ENCODE measurements around the gene WDR26.

- TF ChIP-seq ZNF274 (IDR thresholded peaks at IDR 0.05; ENCODE audit: low read depth, low read length) (no peak), YY1 (IDR thresholded peaks at IDR 0.05; ENCODE audit: insufficient read depth, insufficient read length) (no peak)
These were observed 31.6 kb upstream of the WDR26 start for GRCh38 chr1:224466154-224466553.

Measured in NT2/D1 (cell line).